NOMO-1 treated with DMSO at 0.1 percent for 48 hours (cell line): Measurements from ENCODE around the gene PAPLN.
A peak's percentile ranks its signal among the peaks of the same experiment; 100 is the strongest.

Experiments used
- DNase-seq: peaks from one replicate; lab custom pipeline; 2025; ENCODE audit not compliant: unreplicated experiment; lab: John Stamatoyannopoulos, UW

PAPLN gene

GRCh38 chr14:73231981-73232851 is 5.1 kb upstream of the PAPLN start:
- no peak for DNase-seq

GRCh38 chr14:73232984-73233383 is 4.3 kb upstream of the PAPLN start:
- DNase-seq: no peak

GRCh38 chr14:73233564-73233963 is 3.7 kb upstream of the PAPLN start:
- no peak for DNase-seq

GRCh38 chr14:73234029-73234428 is 3.3 kb upstream of the PAPLN start:
- DNase-seq: no peak

- DNase-seq: no peak
These were observed 2.5 kb upstream of the PAPLN start for GRCh38 chr14:73234586-73235394.

GRCh38 chr14:73235531-73236155 is 1.7 kb upstream of the PAPLN start:
- no peak for DNase-seq

- DNase-seq: no peak
These were observed 1.1 kb upstream of the PAPLN start for GRCh38 chr14:73236157-73236556.

GRCh38 chr14:73236752-73237218 is 521 bp upstream of the PAPLN start:
- peak; percentile 5 for DNase-seq

GRCh38 chr14:73237786-73238423 is 599 bp downstream of the PAPLN start:
- DNase-seq: no peak

- peak; percentile 56 for DNase-seq
These were observed 1.1 kb downstream of the PAPLN start for GRCh38 chr14:73238424-73238852.

GRCh38 chr14:73238941-73239340 is 1.6 kb downstream of the PAPLN start:
- DNase-seq: no peak

- DNase-seq: no peak
These were observed 2.3 kb downstream of the PAPLN start for GRCh38 chr14:73239393-73240241.

- DNase-seq: peak; percentile 67
These were observed 3.6 kb downstream of the PAPLN start for GRCh38 chr14:73240816-73241480.

- no peak for DNase-seq
These were observed 4.3 kb downstream of the PAPLN start for GRCh38 chr14:73241481-73242165.

GRCh38 chr14:73242357-73242901 is 5.1 kb downstream of the PAPLN start:
- no peak for DNase-seq

GRCh38 chr14:73243341-73243740 is 6.0 kb downstream of the PAPLN start:
- DNase-seq: no peak

- DNase-seq: no peak
These were observed 6.4 kb downstream of the PAPLN start for GRCh38 chr14:73243748-73244147.

- no peak for DNase-seq
These were observed 7.4 kb downstream of the PAPLN start for GRCh38 chr14:73244541-73245290.
